SK-N-SH treated with all-trans-retinoic acid at 6 μM for 48 hours (cell line): ENCODE data around the gene GPR55.

Source experiments
- GLIS3 ChIP-seq: fragments of 250-450 bp; sonication (Bioruptor Pico); IDR thresholded peaks from 2 replicates; pipeline ENCODE4 v1.5.0; 2020; ENCODE audit warnings: mild to moderate bottlenecking, moderate library complexity
- ISL1 ChIP-seq: fragments of 250-450 bp; sonication (Bioruptor Pico); IDR thresholded peaks from 2 replicates; pipeline ENCODE4 v2.1.2; 2022; ENCODE audit warnings: mild to moderate bottlenecking, moderate library complexity
- OSR1 ChIP-seq: fragments of 250-450 bp; sonication (Bioruptor Pico); IDR thresholded peaks from 2 replicates; pipeline ENCODE4 v1.8.0; 2022; ENCODE audit warnings: moderate library complexity, mild to moderate bottlenecking, inconsistent platforms
- RARB ChIP-seq: fragments of 250-450 bp; sonication (Bioruptor Pico); IDR thresholded peaks from 2 replicates; pipeline ENCODE4 v1.8.0; 2021; ENCODE audit warnings: mild to moderate bottlenecking, moderate library complexity
- SNAI2 ChIP-seq: fragments of 250-450 bp; sonication (Bioruptor Pico); IDR thresholded peaks from 2 replicates; pipeline ENCODE4 v1.5.0; 2020; ENCODE audit warnings: mild to moderate bottlenecking, moderate library complexity
- TCF4 ChIP-seq: fragments of 250-450 bp; sonication (Bioruptor Pico); IDR thresholded peaks from 2 replicates; pipeline ENCODE4 v1.8.0; 2021; ENCODE audit warnings: mild to moderate bottlenecking, moderate library complexity, borderline replicate concordance
- TOX ChIP-seq: fragments of 250-450 bp; sonication (Bioruptor Pico); IDR thresholded peaks from 2 replicates; pipeline ENCODE4 v1.8.0; 2021; ENCODE audit warnings: mild to moderate bottlenecking, moderate library complexity, borderline replicate concordance
- ZC3H10 ChIP-seq: fragments of 250-450 bp; sonication (Bioruptor Pico); IDR thresholded peaks from 2 replicates; pipeline ENCODE4 v1.5.1; 2021; ENCODE audit warnings: mild to moderate bottlenecking, moderate library complexity
- ZFP30 ChIP-seq: fragments of 450-650 bp; formaldehyde crosslinking; IDR thresholded peaks from 2 replicates; pipeline ENCODE4 v1.5.0; 2022; ENCODE audit warnings: mild to moderate bottlenecking, moderate library complexity
- ZNF565 ChIP-seq: fragments of 450-650 bp; formaldehyde crosslinking; conservative IDR thresholded peaks from 2 replicates; pipeline ENCODE4 v1.5.0; 2020; ENCODE audit warnings: low read depth, mild to moderate bottlenecking, moderate library complexity
- ZNF8 ChIP-seq: fragments of 450-650 bp; formaldehyde crosslinking; IDR thresholded peaks from 2 replicates; pipeline ENCODE4 v1.5.0; 2020; ENCODE audit warnings: mild to moderate bottlenecking, moderate library complexity
- TF ChIP-seq, protein P1 (sequence below): fragments of 250-450 bp; sonication (Bioruptor Pico); IDR thresholded peaks from 2 replicates; pipeline ENCODE4 v1.8.0; 2020; ENCODE audit warnings: mild to moderate bottlenecking, moderate library complexity, borderline replicate concordance
- TF ChIP-seq, protein P2 (sequence below): fragments of 250-450 bp; sonication (Bioruptor Pico); IDR thresholded peaks from 2 replicates; pipeline ENCODE4 v1.8.0; 2021; ENCODE audit warnings: low read depth, mild to moderate bottlenecking, moderate library complexity, borderline replicate concordance

DNA sequence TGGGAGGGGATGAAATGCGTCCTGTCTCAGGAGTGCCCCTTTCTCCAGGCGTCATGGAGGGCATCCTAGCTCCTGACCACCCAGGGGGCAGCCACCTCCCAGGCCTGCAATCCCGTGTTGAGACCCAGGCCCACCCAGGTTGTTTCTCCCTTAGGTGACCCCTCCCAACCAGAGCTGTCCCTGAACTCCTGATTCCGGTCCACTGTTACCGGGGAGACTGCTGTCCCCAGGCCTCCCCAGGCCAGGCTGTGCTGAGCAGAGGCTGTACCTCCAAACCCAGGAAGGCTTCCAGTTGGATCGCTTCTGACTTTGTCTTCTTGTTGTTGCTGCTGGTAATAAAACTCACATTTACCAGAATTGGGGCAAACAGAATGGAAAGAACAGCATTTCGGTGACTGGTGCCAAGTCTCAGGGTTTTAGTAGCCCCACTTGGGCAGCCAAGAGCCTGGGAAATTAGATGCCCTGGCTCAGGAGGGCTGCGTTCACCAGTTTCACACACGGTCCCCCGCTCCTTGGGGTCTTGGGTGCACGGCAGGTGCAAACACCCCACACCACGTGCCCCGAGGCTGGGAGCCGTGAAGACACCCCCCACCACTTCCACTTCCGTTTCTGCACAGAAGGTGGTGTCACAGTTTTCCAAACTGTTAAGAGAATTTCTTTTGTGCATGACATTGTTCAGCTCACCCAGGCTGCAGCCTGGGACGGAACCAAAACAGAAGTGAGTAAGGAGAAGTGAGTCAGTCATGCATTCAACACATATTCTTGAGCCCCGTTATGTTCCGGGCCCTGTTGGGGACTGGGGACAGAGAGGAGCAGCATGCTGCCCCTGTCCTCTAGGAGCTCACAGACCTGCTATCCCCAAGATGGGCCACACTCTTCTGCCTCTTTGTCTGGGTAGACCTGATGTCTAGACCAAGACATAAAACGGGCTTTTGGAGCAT is 30.9 kb downstream of the GPR55 start:
- TF ChIP-seq, protein P1, sequence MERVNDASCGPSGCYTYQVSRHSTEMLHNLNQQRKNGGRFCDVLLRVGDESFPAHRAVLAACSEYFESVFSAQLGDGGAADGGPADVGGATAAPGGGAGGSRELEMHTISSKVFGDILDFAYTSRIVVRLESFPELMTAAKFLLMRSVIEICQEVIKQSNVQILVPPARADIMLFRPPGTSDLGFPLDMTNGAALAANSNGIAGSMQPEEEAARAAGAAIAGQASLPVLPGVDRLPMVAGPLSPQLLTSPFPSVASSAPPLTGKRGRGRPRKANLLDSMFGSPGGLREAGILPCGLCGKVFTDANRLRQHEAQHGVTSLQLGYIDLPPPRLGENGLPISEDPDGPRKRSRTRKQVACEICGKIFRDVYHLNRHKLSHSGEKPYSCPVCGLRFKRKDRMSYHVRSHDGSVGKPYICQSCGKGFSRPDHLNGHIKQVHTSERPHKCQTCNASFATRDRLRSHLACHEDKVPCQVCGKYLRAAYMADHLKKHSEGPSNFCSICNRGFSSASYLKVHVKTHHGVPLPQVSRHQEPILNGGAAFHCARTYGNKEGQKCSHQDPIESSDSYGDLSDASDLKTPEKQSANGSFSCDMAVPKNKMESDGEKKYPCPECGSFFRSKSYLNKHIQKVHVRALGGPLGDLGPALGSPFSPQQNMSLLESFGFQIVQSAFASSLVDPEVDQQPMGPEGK (CRISPR knock-in tag) = no peak
- TF ChIP-seq SNAI2 (CRISPR knock-in tag) (no peak), ISL1 (CRISPR knock-in tag) (no peak), RARB (CRISPR knock-in tag) (no peak), GLIS3 (CRISPR knock-in tag) (no peak), TOX (CRISPR knock-in tag) (no peak), TCF4 (CRISPR knock-in tag) (no peak), ZFP30 (CRISPR knock-in tag) (no peak), ZNF8 (CRISPR knock-in tag) (no peak), ZNF565 (CRISPR knock-in tag) (no peak), OSR1 (CRISPR knock-in tag) (no peak), ZC3H10 (CRISPR knock-in tag) (no peak)
- TF ChIP-seq, protein P2, sequence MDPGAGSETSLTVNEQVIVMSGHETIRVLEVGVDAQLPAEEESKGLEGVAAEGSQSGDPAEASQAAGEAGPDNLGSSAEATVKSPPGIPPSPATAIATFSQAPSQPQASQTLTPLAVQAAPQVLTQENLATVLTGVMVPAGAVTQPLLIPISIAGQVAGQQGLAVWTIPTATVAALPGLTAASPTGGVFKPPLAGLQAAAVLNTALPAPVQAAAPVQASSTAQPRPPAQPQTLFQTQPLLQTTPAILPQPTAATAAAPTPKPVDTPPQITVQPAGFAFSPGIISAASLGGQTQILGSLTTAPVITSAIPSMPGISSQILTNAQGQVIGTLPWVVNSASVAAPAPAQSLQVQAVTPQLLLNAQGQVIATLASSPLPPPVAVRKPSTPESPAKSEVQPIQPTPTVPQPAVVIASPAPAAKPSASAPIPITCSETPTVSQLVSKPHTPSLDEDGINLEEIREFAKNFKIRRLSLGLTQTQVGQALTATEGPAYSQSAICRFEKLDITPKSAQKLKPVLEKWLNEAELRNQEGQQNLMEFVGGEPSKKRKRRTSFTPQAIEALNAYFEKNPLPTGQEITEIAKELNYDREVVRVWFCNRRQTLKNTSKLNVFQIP (CRISPR knock-in tag) = no peak
